ENCODE measurements around the gene FN3K.

FN3K gene

GRCh38 chr17:82720204-82720603 lies 15.2 kb upstream of the FN3K start:
- Histone ChIP-seq H4K20me1 (ENCODE audit: low read depth, low read length) (no peaks in the 10 kb centered on the region), H3K36me3 (ENCODE audit: low read length) (0 out of 2 replicates have a peak, but pooled peaks cover 3% of the 10 kb centered on the region), H3K9me3 (ENCODE audit: insufficient read depth, low read length) (no peaks in the 10 kb centered on the region), H3K79me2 (ENCODE audit: insufficient read depth, low read length) (peaks cover 16% of the 10 kb centered on the region), H3K27me3 (ENCODE audit: low read length) (no peaks in the 10 kb centered on the region), H3K27ac (ENCODE audit: low read depth, low read length) (no peak overlapping the region), H3K9ac (ENCODE audit: low read length) (no peak overlapping the region), H3K4me2 (ENCODE audit: low read depth, low read length, poor library complexity, severe bottlenecking) (no peak overlapping the region), H2AFZ (ENCODE audit: low read depth, low read length, severe bottlenecking) (no peak overlapping the region), H3F3A (ENCODE audit: insufficient read depth) (no peaks in the 10 kb centered on the region), H3K4me3 (ENCODE audit: insufficient read depth, low read length, poor library complexity, severe bottlenecking) (no peak overlapping the region), H3K9me2 (replicated peaks; ENCODE audit: insufficient read depth, low read length) (no peaks in the 10 kb centered on the region)
- no peak for TF ChIP-seq EZH2phosphoT487 (conservative IDR thresholded peaks at IDR 0.05; ENCODE audit: low read length)
- TF ChIP-seq, protein P1, sequence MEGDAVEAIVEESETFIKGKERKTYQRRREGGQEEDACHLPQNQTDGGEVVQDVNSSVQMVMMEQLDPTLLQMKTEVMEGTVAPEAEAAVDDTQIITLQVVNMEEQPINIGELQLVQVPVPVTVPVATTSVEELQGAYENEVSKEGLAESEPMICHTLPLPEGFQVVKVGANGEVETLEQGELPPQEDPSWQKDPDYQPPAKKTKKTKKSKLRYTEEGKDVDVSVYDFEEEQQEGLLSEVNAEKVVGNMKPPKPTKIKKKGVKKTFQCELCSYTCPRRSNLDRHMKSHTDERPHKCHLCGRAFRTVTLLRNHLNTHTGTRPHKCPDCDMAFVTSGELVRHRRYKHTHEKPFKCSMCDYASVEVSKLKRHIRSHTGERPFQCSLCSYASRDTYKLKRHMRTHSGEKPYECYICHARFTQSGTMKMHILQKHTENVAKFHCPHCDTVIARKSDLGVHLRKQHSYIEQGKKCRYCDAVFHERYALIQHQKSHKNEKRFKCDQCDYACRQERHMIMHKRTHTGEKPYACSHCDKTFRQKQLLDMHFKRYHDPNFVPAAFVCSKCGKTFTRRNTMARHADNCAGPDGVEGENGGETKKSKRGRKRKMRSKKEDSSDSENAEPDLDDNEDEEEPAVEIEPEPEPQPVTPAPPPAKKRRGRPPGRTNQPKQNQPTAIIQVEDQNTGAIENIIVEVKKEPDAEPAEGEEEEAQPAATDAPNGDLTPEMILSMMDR (IDR thresholded peaks at IDR 0.05; ENCODE audit: insufficient read depth, low read length, poor library complexity, severe bottlenecking), result no peak

DNA sequence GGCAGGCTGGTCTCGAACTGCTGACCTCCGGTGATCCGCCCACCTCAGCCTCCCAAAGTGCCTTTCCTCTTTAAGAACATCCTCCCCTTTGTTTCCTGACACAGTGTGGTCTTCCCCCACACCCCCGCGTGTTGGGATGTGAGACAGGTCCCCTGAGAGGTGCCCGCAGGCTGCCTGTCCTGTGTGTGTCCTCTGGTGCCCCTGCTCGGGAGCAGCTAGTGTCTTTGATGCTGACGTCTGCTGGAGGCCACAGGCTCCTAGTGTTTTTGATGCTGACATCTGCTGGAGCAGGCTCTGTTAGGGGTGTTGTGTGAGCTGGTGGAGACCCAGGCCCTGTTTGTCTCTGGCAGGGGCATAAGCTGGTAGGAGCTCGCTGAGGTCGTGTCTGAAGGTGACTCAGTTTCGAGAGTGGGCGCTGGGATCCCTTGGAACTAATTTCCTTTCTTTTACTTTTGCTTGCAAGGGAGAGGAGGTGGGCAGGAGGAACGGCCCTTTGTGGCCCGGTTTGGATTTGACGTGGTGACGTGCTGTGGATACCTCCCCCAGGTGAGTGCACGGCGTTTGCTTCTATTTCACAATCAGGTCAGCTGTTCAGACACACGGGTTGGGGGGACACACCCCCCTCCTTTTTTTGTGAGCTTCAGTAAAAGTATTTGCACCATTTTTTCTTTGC lies 12.9 kb upstream of the FN3K start:
- Histone ChIP-seq H3K9me3 (ENCODE audit: insufficient read depth, low read length) (no peaks in the 10 kb centered on the region), H3K79me2 (ENCODE audit: insufficient read depth, low read length) (peaks cover 11% of the 10 kb centered on the region), H3K9me2 (replicated peaks; ENCODE audit: insufficient read depth, low read length) (no peaks in the 10 kb centered on the region), H3F3A (ENCODE audit: insufficient read depth) (no peaks in the 10 kb centered on the region), H3K27ac (ENCODE audit: low read depth, low read length) (no peak overlapping the region), H3K4me3 (ENCODE audit: insufficient read depth, low read length, poor library complexity, severe bottlenecking) (no peak overlapping the region), H2AFZ (ENCODE audit: low read depth, low read length, severe bottlenecking) (no peak overlapping the region), H4K20me1 (ENCODE audit: low read depth, low read length) (no peaks in the 10 kb centered on the region), H3K4me2 (ENCODE audit: low read depth, low read length, poor library complexity, severe bottlenecking) (no peak overlapping the region), H3K9ac (ENCODE audit: low read length) (no peak overlapping the region), H3K36me3 (ENCODE audit: low read length) (0 out of 2 replicates have a peak, but pooled peaks cover 3% of the 10 kb centered on the region), H3K27me3 (ENCODE audit: low read length) (no peaks in the 10 kb centered on the region)
- TF ChIP-seq, protein P1 (IDR thresholded peaks at IDR 0.05; ENCODE audit: insufficient read depth, low read length, poor library complexity, severe bottlenecking), result no peak
- no peak for TF ChIP-seq EZH2phosphoT487 (conservative IDR thresholded peaks at IDR 0.05; ENCODE audit: low read length)

DNA sequence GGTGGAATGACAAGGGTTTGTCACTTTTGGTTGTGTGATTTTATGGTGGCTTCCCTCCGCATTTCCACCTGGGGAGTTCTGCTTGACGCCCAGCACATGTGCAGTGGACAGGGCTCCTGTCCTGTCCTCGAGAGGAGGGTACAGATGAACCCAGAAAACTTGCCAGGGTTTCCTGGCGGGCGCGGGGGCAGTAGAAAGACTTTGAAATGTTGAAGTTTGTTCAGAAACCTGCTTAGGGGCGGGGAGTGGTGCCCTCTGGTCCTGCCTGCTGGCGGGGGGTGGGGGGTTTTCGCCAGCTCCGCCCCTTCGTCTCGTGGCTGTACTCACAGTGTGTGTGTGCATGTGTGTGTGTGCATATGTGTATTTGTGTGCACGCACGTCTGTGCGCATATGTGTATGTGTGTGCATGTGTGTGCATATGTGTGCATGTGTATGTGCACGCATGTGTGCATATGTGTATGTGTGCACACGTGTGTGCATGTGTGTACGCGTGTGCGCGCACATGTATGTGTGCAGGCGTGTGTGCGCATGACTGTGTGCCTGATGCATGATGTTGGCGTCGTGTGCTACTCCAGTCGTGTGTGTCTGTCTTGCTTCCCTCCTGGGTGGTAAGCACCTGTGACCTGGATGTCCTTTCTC lies 12.1 kb upstream of the FN3K start:
- Histone ChIP-seq H4K20me1 (ENCODE audit: low read depth, low read length) (no peaks in the 10 kb centered on the region), H3K4me3 (ENCODE audit: insufficient read depth, low read length, poor library complexity, severe bottlenecking) (no peak overlapping the region), H3K79me2 (ENCODE audit: insufficient read depth, low read length) (0 out of 2 replicates have a peak, but pooled peaks cover 3% of the 10 kb centered on the region), H3K27ac (ENCODE audit: low read depth, low read length) (no peak overlapping the region), H3K9me2 (replicated peaks; ENCODE audit: insufficient read depth, low read length) (no peaks in the 10 kb centered on the region), H3K9ac (ENCODE audit: low read length) (no peak overlapping the region), H3K4me2 (ENCODE audit: low read depth, low read length, poor library complexity, severe bottlenecking) (no peak overlapping the region), H2AFZ (ENCODE audit: low read depth, low read length, severe bottlenecking) (no peak overlapping the region), H3K9me3 (ENCODE audit: insufficient read depth, low read length) (no peaks in the 10 kb centered on the region), H3K27me3 (ENCODE audit: low read length) (no peaks in the 10 kb centered on the region), H3K36me3 (ENCODE audit: low read length) (0 out of 2 replicates have a peak, but pooled peaks cover 3% of the 10 kb centered on the region), H3F3A (ENCODE audit: insufficient read depth) (no peaks in the 10 kb centered on the region)
- TF ChIP-seq, protein P1 (IDR thresholded peaks at IDR 0.05; ENCODE audit: insufficient read depth, low read length, poor library complexity, severe bottlenecking), result no peak
- TF ChIP-seq EZH2phosphoT487 (conservative IDR thresholded peaks at IDR 0.05; ENCODE audit: low read length), result no peak
